Inflammatory macrophage treated with lipopolysaccharide for 4 hours (primary cell): ENCODE data around the gene AZIN2.

Experiments used
- DNase-seq: peaks from one replicate; pipeline ENCODE4 v3.0.0-alpha.2; 2020

AZIN2 gene

DNA sequence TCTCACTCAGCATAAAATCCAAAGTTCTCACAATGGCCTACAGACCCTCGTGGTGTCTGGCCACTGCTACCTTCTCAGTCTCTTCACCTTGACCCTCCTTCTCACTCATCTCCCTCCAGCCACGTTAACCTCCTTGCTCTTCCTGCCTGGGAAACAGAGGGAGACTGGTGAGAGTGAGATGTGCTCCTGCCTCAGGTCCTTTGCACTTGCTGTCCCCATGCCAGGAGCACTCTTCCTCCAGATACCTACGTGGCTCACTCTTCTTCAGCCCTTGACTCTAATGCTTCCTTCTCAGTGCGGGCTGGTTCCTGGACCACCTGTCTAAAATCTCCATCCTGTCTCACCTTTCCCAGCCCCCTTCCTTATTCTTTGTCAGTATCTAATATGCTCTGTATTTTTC lies 76.2 kb downstream of the AZIN2 start:
- no peak for DNase-seq

DNA sequence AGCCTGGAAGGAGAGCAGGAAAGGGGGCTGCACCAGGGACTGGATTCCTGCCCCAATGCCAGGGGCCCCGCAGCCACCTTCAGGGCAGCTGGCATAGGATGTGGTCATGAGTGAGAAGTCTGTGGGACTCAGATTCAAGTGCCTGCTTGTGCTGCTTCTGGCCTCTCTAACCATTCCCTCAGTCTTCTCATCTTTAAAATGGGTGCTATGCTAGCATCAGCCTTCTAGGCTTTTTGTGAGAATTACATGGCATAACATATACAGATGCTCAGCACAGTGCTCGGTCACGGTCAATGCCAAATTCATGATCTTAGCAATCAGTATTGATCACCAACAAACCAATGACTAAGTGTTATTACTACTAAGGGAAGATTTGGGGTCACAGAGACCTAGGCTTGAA lies 77.4 kb downstream of the AZIN2 start:
- DNase-seq, result no peak

DNA sequence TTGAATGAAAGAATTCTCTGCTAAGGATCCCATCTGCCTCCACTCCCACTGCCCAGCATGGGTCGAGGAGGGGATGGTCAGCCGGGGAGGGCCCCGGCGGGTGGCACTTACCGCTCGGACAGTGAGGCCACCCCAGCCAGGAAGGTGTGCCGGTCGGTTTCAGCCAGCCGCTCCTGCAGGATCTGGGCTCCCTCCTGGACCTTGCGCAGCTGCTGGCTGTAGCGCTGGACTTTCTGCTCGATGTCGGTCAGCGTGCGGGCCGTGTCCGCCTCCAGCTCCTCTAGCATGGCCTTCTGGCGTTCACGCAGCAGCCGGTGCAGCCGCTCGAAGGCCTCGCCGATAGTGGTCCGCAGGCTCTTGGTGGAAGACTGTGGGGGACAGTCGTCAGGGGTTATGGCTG lies 78.6 kb downstream of the AZIN2 start:
- no peak for DNase-seq

DNA sequence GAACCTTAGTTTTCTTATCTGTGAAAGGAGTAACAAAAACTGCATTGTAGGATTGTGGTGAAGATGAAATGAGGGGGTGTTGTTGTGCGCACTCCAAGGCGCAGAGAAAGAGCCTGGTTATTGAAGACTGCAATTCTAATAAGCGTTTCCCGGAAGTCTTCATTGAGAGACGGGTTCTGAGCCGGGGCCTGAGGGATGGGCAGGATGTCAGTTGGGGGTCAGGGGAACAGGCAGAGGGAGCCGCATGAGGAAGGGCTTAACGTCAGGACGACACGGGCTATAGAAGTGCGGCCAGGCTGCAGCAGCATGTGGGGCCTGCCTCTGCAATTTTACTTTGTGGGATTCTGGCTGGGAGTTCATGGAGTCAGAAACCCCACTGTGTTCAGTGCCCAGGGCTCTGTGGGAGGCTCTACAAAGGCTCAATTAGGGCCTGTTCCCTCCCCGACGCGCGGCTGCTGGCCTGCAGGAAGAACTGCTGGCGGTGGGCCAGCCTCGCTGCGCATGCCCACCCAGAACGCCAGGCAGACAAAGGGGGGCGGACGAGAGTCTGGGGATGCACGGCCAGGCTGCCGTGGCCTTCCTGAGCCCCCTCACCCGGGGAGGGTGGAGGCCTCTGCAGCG lies 80.2 kb downstream of the AZIN2 start:
- DNase-seq, result no peak

DNA sequence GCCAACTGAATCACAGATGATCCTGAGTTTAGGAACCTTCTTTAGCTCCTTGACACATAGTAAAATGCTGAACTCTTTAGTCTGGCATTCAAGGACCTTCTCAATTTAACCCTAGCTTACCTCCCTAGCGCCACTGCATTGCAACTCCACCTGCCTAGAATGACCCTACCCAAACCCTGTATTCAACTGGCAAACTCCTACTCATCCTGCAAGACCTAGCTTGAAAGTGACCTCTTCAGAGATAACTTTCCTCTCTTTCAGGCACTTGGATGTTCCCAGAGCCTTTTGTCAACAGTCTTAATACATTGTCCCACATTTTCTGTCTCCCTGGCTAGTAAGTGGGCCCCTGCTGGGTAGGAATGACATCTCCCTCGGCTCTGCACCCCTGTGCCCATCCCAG lies 81.2 kb downstream of the AZIN2 start:
- no peak for DNase-seq

DNA sequence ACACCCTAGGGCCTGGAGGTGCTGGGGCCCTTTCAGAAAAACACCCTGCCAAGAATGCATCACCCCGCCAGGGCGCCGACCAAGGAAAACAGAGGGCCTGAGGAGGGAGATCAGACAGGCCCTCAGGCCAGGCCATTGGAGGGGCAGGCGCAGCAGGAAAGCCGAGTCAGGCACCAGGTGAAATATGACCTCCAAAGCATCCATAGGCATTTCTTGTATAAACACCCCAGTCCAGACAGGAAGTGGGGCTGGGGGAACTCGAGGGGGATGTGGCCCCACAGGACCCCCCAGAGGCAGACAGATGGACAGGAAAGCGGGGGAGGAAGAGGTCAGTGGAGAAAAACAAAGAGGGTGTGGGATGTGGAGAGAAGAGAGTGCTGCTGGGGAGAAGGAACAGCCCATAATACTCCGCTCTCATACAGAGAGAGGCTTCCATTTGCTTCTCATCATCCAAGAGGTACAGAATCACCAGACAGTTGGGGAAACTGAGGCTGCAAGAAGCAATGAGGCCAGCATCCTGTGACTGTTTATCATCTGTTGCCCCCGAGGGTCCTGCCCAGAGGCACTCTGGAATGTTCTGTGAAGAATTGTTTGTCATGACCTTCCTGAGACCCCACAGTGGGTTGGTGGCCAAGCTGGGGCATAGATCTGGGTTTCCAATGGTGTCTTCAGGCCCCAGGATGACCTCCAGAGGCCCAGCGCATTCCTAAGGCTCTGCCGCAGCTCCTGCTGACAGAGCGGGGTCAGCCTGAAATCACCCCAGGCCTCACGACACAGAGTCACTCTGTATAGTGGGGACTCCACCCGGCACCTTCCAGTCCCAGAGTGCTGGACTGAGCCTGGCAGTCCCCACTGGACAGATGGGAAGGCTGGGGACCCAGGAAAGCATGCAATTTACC lies 82.9 kb downstream of the AZIN2 start:
- no peak for DNase-seq

DNA sequence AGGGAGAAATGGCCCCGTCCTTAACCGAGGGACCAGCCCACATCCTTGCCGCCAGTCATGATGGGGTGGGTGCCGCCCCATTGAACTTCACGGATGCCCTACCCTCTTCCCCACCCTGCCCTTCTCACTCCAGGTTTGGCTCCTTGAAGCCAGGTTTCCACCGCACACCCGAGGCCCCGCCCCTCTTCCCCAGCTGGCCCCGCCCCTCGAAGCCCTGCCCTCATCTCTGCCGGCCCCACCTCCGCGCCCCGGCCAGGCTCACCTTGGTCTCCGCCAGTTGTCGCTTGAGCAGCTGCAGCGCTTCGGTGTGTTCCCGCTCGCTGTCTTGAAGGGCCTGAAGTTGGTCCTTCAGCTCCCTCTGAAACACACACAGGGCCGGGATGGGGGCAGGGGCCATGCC lies 84.3 kb downstream of the AZIN2 start:
- DNase-seq, result no peak

DNA sequence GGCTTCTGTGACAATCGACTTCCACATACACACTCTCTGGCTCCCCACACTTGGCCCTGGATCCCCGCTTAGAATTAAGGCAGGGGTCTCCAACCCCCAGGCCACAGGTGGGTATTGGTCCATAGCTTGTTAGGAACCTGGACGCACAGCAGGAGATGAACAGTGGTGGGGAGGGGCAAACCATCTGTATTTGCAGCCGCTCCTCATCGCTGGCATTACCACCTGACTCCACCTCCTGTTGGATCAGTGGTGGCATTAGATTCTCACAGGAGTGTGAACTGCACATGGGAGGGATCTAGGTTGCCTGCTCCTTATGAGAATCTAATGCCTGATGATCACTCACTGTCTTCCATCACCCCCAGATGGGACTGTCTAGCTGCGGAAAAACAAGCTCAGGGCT lies 84.9 kb downstream of the AZIN2 start:
- DNase-seq, result no peak

DNA sequence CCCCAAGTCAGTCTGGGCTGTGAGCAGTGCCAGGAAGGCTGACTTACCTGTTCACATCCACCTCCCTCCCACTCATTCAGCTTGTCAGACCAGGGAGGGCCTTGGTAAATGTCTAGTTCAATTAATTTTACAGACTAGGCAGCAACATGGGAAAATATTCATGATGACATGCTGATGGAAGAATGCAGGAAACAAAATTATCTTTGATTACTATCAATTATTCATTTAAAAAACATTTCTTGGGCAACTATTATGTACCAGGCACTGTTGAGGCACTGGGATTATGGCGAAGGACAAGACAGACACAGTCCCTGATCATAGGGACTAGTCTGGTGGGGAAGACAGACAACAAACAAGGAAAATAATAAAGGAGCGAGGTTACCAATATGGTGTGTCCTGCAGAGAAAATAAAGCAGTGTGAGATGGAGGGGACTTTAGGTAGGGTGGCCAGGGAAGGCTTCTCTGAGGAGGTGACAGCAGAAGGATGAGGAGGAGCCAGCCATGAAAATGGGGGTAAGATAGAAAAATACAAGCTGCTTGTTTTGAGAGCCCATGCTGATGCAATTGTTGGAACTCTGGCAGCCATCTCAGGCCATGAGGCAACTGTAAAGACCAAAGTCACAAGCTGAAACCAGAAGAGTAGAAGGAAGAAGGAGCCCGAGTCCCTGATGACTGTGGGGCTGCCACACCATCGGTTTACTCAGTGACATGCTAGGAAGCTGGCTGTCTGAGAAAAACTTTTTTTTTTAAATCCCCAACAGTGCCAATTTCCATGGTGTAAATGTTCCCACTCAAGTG lies 86.9 kb downstream of the AZIN2 start:
- DNase-seq, result no peak

DNA sequence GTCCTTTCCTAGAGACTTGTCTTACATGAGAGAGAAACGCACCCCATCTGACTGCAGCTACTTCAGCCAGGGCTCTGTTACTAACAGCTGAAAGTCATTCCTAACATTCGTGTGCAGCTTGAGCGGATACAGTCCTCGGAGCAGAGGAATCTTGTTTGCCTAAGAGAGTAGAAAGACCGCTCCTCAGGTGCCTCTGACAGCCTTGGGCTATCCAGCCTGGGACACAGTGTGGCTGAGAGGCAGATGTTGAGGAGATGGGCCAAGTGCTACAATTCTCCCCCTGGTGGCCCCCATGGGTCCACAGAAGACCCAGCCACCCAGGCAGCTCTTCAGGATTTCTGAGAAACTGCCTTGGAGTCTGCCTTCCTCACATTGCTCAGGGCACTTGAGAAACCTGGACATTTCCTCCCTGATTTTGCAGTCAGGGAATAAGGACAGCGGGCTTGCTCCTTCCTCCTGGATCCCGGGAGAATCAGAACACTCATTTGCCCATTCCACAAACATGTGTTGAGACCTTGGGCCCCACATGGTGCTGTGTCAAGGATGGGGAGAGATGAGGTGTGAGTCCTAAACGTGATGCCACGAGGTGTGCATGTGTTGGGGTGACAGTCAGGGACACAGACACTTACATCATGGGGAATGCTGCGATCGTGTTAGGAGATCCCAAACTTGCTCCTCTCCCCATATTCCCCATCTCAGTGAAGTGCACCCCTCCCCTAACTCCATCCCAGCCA lies 87.8 kb downstream of the AZIN2 start:
- DNase-seq, result no peak

DNA sequence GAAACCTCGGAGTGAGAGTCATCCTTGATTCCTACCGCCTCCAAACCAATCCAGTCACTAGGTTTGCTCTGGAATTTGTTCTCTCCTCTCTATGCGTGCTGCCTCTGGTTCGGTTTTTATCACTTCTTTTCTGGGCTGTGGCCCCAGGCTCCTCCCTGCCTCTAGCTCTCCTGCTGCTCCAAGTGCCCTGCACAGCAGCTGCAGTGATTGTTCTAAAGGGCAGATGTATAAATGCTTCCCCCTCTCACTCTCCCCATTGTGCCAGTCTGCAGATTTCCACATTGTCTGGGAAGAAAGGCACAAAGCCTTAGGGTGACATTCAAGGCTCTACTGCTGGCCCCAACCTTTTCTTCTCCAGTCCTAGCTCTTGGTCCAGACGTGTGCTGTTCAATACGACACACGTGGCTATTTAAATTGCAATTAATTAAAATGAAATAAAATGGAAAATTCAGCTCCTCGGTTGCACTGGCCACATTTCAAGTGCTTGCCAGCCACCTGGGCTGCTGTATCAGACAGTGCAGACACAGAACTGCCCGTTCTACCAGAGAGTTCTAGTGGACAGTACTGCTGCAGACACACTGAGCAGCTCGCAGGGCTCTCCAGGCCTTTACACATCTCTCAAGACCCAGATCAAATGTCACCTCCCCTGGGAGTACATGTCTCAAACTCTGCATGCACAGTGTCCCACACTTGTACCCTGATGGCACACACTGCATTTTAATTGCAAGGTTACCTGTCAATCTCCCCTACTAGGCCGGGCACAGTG lies 88.5 kb downstream of the AZIN2 start:
- DNase-seq, result no peak
